Spleen (tissue), 7 donors: ENCODE measurements around the gene LOXL1.

Experiments used
- POLR2A ChIP-seq, 3 donors: fragments of 450-650 bp; IDR thresholded peaks; one replicate each; pipeline ENCODE4 v1.5.1; 2017; ENCODE audit warnings: antibody characterized with exemption in 3 of 3, mild to moderate bottlenecking in 1 of 3
- POLR2AphosphoS5 ChIP-seq, 3 donors: sonication (generic); formaldehyde crosslinking; IDR thresholded peaks; one replicate each; pipeline ENCODE4 v1.5.1; 2017; ENCODE audit warnings: antibody characterized with exemption in 3 of 3
- TF ChIP-seq, protein P1 (sequence below), 11 experiments: fragments of 200-600 bp in 7 of 11; fragments of 450-650 bp in 4 of 11; sonication (generic) in 4 of 11; IDR thresholded peaks in 8 of 11; conservative IDR thresholded peaks in 3 of 11; 1 replicate in 7 of 11; 2 replicates in 4 of 11; pipeline versions ENCODE4 v1.4.0 to v1.8.0; 2016 to 2021; ENCODE audit warnings: antibody characterized with exemption in 11 of 11, inconsistent platforms in 4 of 11, mild to moderate bottlenecking in 1 of 11
- donor health status: DM: no; HTN: no; CAD: no; lungs with moderate emphysema.
- donor health status: DM: no; HTN: no; CAD: no.
- donor health status: DM: no; HTN: no; CAD: no.

DNA sequence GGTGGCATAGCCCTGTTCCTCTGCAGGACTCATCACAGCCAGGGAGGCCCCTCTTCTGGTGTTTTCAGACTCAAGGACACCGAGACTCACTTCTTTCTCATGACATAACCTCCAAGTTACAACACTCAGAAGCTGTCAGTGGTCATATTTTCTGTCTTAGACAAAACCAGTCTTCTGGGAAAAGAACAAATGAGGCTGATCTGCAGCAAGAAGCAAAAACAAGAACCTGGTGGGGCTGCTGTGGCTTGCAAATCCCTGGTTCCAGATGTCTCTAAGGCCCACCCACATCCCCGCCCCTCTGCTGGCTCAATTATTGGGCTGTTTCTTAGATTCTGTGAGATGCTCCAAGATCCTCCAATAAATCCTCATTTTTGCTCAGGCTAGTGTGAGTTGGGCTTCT lies 16.6 kb upstream of the LOXL1 start:
- TF ChIP-seq POLR2A (IDR thresholded peaks at IDR 0.05) (no peak), POLR2AphosphoS5 (IDR thresholded peaks at IDR 0.05) (no peak)
- TF ChIP-seq, protein P1, sequence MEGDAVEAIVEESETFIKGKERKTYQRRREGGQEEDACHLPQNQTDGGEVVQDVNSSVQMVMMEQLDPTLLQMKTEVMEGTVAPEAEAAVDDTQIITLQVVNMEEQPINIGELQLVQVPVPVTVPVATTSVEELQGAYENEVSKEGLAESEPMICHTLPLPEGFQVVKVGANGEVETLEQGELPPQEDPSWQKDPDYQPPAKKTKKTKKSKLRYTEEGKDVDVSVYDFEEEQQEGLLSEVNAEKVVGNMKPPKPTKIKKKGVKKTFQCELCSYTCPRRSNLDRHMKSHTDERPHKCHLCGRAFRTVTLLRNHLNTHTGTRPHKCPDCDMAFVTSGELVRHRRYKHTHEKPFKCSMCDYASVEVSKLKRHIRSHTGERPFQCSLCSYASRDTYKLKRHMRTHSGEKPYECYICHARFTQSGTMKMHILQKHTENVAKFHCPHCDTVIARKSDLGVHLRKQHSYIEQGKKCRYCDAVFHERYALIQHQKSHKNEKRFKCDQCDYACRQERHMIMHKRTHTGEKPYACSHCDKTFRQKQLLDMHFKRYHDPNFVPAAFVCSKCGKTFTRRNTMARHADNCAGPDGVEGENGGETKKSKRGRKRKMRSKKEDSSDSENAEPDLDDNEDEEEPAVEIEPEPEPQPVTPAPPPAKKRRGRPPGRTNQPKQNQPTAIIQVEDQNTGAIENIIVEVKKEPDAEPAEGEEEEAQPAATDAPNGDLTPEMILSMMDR (IDR thresholded peaks at IDR 0.05 in 8 of 11, conservative IDR thresholded peaks at IDR 0.05 in 3 of 11) = no peak
